Uterus (tissue), 2 donors: ENCODE measurements around the gene ZNF468.
"Not testable (repeated sequence)": the region's sequence is repeated elsewhere in the genome, so short reads cannot be mapped to it uniquely, and the experiment has no call there.

Source experiments
- CTCF ChIP-seq, 4 experiments: fragments of 200-600 bp in 2 of 4; fragments of 450-650 bp in 2 of 4; sonication (generic) in 2 of 4; IDR thresholded peaks; one replicate each; pipeline ENCODE4 v1.5.1; 2016 to 2019; ENCODE audit warnings: antibody characterized with exemption in 4 of 4, mild to moderate bottlenecking in 2 of 4, moderate library complexity in 1 of 4
- POLR2A ChIP-seq, 2 donors: fragments of 450-650 bp; IDR thresholded peaks; one replicate each; pipeline ENCODE4 v1.6.1; 2016; ENCODE audit warnings: antibody characterized with exemption in 2 of 2, mild to moderate bottlenecking in 1 of 2, moderate library complexity in 1 of 2

GRCh38 chr19:52799950-52800640 lies 57.3 kb downstream of the ZNF468 start:
- not testable (repeated sequence) for TF ChIP-seq CTCF, POLR2A (IDR thresholded peaks at IDR 0.05)
